ENCODE measurements around the gene ABI1. TPM values are rescaled to one million over a fixed set of nuclear protein-coding genes. Genes with fewer than 3 reads are reported as not detected.

ABI1 gene
- polyA plus RNA-seq, 2 of the 4 experiments (the other 2 are of a cell fraction) = 35.8 to 67.6 TPM

- no peak for ATAC-seq
- TF ChIP-seq TFCP2L1 (CRISPR knock-in tag; IDR thresholded peaks at IDR 0.05) (no peak), POLR2A (IDR thresholded peaks at IDR 0.05; ENCODE audit: low read length) (no peak), MAFK (IDR thresholded peaks at IDR 0.05; ENCODE audit: partially characterized antibody) (no peak), ZFP36 (IDR thresholded peaks at IDR 0.05; ENCODE audit: borderline replicate concordance, partially characterized antibody) (no peak), CTCF (IDR thresholded peaks at IDR 0.05) (no peak), SMC3 (IDR thresholded peaks at IDR 0.05) (no peak), PHF8 (IDR thresholded peaks at IDR 0.05; ENCODE audit: borderline replicate concordance, low read depth) (no peak), ESRRA (IDR thresholded peaks at IDR 0.05; ENCODE audit: borderline replicate concordance, low read length) (no peak), HES2 (IDR thresholded peaks at IDR 0.05) (no peak), USF2 (IDR thresholded peaks at IDR 0.05) (no peak), E2F6 (IDR thresholded peaks at IDR 0.05; ENCODE audit: borderline replicate concordance, low read depth) (no peak), RAD21 (conservative IDR thresholded peaks at IDR 0.05 in 1 of 2, IDR thresholded peaks at IDR 0.05 in 1 of 2) (no peak), MAZ (IDR thresholded peaks at IDR 0.05; ENCODE audit: borderline replicate concordance, low read depth, low read length) (no peak), TP53 (CRISPR knock-in tag; IDR thresholded peaks at IDR 0.05) (no peak), POLR2AphosphoS2 (conservative IDR thresholded peaks at IDR 0.05; ENCODE audit: low read length) (no peak), FOSB (CRISPR knock-in tag; IDR thresholded peaks at IDR 0.05) (no peak)
- POLR2A ChIA-PET = no interaction called here
- no peak overlapping the region for H3K27ac ChIP-seq
- no peak overlapping the region for H3K4me2 ChIP-seq
- H3K4me1 ChIP-seq = no peaks in the 10 kb centered on the region
- CTCF ChIA-PET = interaction anchor here (5.7 kb wide), 1 partner anchor 11 kb away, joined by 34 read pairs; no protein-coding TSS in a partner anchor
- no peak for DNase-seq (ENCODE audit: low read depth in 1 of 2, low spot score in 1 of 2)
- WGBS (ENCODE audit: missing lambda C conversion rate) = 94% methylated on average over 2 of the region's 2 CpGs
- no peak for FAIRE-seq
- H3K9me3 ChIP-seq = no peaks in the 10 kb centered on the region
- no peak overlapping the region for H3K4me3 ChIP-seq
Observed at GRCh38 chr10:26715137-26715487, 145.6 kb downstream of the ABI1 start.

GRCh38 chr10:26714415-26715136 is 146.2 kb downstream of the ABI1 start:
- FAIRE-seq (no peak), ATAC-seq (no peak), DNase-seq (ENCODE audit: low read depth in 1 of 2, low spot score in 1 of 2) (no peak)
- TF ChIP-seq GATA3 (IDR thresholded peaks at IDR 0.05; ENCODE audit: borderline replicate concordance) = no peak
- no peak for TF ChIP-seq RARB (CRISPR knock-in tag; IDR thresholded peaks at IDR 0.05)
- TF ChIP-seq RAD21 (conservative IDR thresholded peaks at IDR 0.05 in 1 of 2, IDR thresholded peaks at IDR 0.05 in 1 of 2) = no peak
- TF ChIP-seq HES2 (IDR thresholded peaks at IDR 0.05) = no peak
- TF ChIP-seq KDM1A (IDR thresholded peaks at IDR 0.05; ENCODE audit: low read depth) = no peak
- no peak for TF ChIP-seq ZSCAN20 (CRISPR knock-in tag; IDR thresholded peaks at IDR 0.05)
- TF ChIP-seq EP300 (IDR thresholded peaks at IDR 0.05) = no peak
- no peak for TF ChIP-seq HEYL (CRISPR knock-in tag; IDR thresholded peaks at IDR 0.05)
- no peak for TF ChIP-seq ZNF302 (CRISPR knock-in tag; IDR thresholded peaks at IDR 0.05)
- TF ChIP-seq MAZ (IDR thresholded peaks at IDR 0.05; ENCODE audit: borderline replicate concordance, low read depth, low read length) = no peak
- Histone ChIP-seq H3K27ac (no peak overlapping the region), H3K4me2 (no peak overlapping the region), H3K4me1 (no peaks in the 10 kb centered on the region), H3K4me3 (no peak overlapping the region), H3K9me3 (no peaks in the 10 kb centered on the region)
- ChIA-PET POLR2A (no interaction called here), CTCF (interaction anchor here (0.7 to 5.7 kb wide), 3 partner anchors 12 to 664 kb away, joined by 3 to 34 read pairs (median 3); no protein-coding TSS in a partner anchor)
- 100% methylated on average over 1 of the region's 1 CpG for WGBS (ENCODE audit: missing lambda C conversion rate)

Measured in A549 (cell line).